Transverse colon (tissue), 4 donors: ENCODE results near the gene GPR143. TPM values are rescaled to one million over a fixed set of nuclear protein-coding genes. Genes with fewer than 3 reads are reported as not detected.

Experiments
- DNase-seq: peaks from one replicate; pipeline ENCODE4 v3.0.0-alpha.2; 2019
- H3K27ac ChIP-seq, 4 donors: fragments of 200-600 bp; sonication (generic); 2 replicates each; pipeline ENCODE4 v1.5.1; 2016 to 2018; ENCODE audit warnings: inconsistent platforms in 4 of 4
- H3K27me3 ChIP-seq: fragments of 200-600 bp; sonication (generic); 2 replicates; pipeline ENCODE4 v1.5.1; 2017; ENCODE audit warnings: inconsistent platforms
- H3K36me3 ChIP-seq, 4 donors: fragments of 200-600 bp; sonication (generic); 2 replicates each; pipeline ENCODE4 v1.5.1; 2017 to 2019; ENCODE audit warnings: inconsistent platforms in 4 of 4
- H3K4me1 ChIP-seq, 4 donors: fragments of 200-600 bp; sonication (generic); 2 replicates each; pipeline ENCODE4 v1.5.1; 2017 to 2020; ENCODE audit warnings: inconsistent platforms in 4 of 4
- H3K4me3 ChIP-seq, 4 donors: fragments of 200-600 bp; sonication (generic); 1 replicate in 1 of 4; 2 replicates in 3 of 4; pipeline versions ENCODE4 v1.5.1 to v1.6.1; 2017 to 2019; ENCODE audit warnings: inconsistent platforms in 4 of 4
- H3K9me3 ChIP-seq, 2 donors: fragments of 200-600 bp; sonication (generic); 2 replicates each; pipeline ENCODE4 v1.5.1; 2017 to 2019; ENCODE audit warnings: inconsistent platforms in 2 of 2
- EP300 ChIP-seq: sonication (generic); formaldehyde crosslinking; IDR thresholded peaks from one replicate; pipeline ENCODE4 v1.6.1; 2017; ENCODE audit warnings: antibody characterized with exemption, low read depth
- POLR2A ChIP-seq: fragments of 450-650 bp; IDR thresholded peaks from one replicate; pipeline ENCODE4 v1.6.1; 2016; ENCODE audit warnings: antibody characterized with exemption, mild to moderate bottlenecking, moderate library complexity
- POLR2AphosphoS5 ChIP-seq, 3 donors: sonication (generic); formaldehyde crosslinking; IDR thresholded peaks; one replicate each; pipeline ENCODE4 v1.6.1; 2016; ENCODE audit warnings: antibody characterized with exemption in 3 of 3
- WGBS, 2 donors: methylation state at CpG; one replicate each; pipeline ENCODE4 v1.1.5; 2018; ENCODE audit warnings: low coverage in 1 of 2; 5-methylcytosine and 5-hydroxymethylcytosine counted together
- in situ Hi-C, 4 donors: fragments of 200-750 bp; cut with MboI; loops; one replicate each; pipeline versions ENCODE4 v1.15.0 to v1.15.1; 2017; ENCODE audit warnings: low sequenced_read_pairs in 3 of 4, low pct_ligation_motif_present in 1 of 4, low pct_unique_long_range_greater_than_20kb in 1 of 4
- intact Hi-C: fragments of 100-400 bp; cut with DNase I; formaldehyde crosslinking; loops from one replicate; pipeline ENCODE4 v1.15.1; 2023; ENCODE audit warnings: low total_unique reads
- total RNA-seq, 4 donors: library from RNA; depleted of rRNA; stranded (reverse); fragments of >200 nt; gene quantifications; one replicate each; pipeline ENCODE4 v1.1.0, GENCODE V29; 2016
- TF ChIP-seq, protein P1 (sequence below), 5 experiments: fragments of 200-600 bp in 3 of 5; fragments of 450-650 bp in 2 of 5; sonication (generic) in 3 of 5; IDR thresholded peaks; 1 replicate in 2 of 5; 2 replicates in 3 of 5; pipeline ENCODE4 v1.5.1; 2016 to 2017; ENCODE audit warnings: antibody characterized with exemption in 5 of 5, inconsistent platforms in 3 of 5, mild to moderate bottlenecking in 2 of 5, moderate library complexity in 1 of 5

The GPR143 gene
- total RNA-seq, 4 donors from 2014 or later, result 1.1 to 1.6 TPM; not detected in 2

GRCh38 chrX:9765072-9765736 lies 443 bp downstream of the GPR143 start:
- TF ChIP-seq, protein P1, sequence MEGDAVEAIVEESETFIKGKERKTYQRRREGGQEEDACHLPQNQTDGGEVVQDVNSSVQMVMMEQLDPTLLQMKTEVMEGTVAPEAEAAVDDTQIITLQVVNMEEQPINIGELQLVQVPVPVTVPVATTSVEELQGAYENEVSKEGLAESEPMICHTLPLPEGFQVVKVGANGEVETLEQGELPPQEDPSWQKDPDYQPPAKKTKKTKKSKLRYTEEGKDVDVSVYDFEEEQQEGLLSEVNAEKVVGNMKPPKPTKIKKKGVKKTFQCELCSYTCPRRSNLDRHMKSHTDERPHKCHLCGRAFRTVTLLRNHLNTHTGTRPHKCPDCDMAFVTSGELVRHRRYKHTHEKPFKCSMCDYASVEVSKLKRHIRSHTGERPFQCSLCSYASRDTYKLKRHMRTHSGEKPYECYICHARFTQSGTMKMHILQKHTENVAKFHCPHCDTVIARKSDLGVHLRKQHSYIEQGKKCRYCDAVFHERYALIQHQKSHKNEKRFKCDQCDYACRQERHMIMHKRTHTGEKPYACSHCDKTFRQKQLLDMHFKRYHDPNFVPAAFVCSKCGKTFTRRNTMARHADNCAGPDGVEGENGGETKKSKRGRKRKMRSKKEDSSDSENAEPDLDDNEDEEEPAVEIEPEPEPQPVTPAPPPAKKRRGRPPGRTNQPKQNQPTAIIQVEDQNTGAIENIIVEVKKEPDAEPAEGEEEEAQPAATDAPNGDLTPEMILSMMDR (IDR thresholded peaks at IDR 0.05), result no peak
- TF ChIP-seq POLR2A (no peak), EP300 (no peak), POLR2AphosphoS5 (IDR thresholded peaks at IDR 0.05) (no peak)
- no peak for DNase-seq
- Histone ChIP-seq H3K9me3 (no peaks in the 10 kb centered on the region), H3K36me3 (no peaks in the 10 kb centered on the region), H3K4me1 (no peaks in the 10 kb centered on the region), H3K27ac (no peak overlapping the region), H3K27me3 (peaks cover 10% of the 10 kb centered on the region), H3K4me3 (no peak overlapping the region)
- intact Hi-C loops, result loop anchor here (5.0 kb wide), 1 partner anchor 1767 kb away; no protein-coding TSS in a partner anchor
- 53% methylated on average over 60 of the region's 67 CpGs; no CpG with 5 or more reads in 1 of the 2 donors for WGBS, 2 donors
- in situ Hi-C loops, result no loop called here

DNA sequence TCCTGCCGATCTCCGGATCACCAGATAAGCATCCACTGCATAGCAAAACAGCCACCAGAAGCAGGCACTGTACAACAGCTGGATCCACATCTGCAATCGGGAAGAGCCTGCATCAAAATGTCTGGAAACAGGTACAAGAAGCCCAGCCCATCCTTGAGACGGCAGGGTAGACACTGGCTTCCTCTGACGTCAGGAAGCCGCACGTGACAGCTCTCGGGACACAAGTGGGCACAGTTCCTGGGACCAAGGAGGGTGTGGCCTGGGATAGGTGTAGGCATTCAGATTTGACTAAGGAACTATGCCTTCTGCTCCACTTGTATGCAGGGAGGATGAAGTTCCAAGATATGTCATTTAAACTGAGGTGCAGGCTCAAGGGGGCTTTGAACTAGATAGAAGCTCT lies 6.3 kb downstream of the GPR143 start:
- DNase-seq, result no peak
- Histone ChIP-seq H3K27ac (no peak overlapping the region), H3K9me3 (no peaks in the 10 kb centered on the region), H3K4me3 (no peak overlapping the region), H3K36me3 (no peaks in the 10 kb centered on the region), H3K4me1 (no peaks in the 10 kb centered on the region), H3K27me3 (no peaks in the 10 kb centered on the region)
- TF ChIP-seq EP300 (no peak), POLR2A (no peak), POLR2AphosphoS5 (IDR thresholded peaks at IDR 0.05) (no peak)
- TF ChIP-seq, protein P1 (IDR thresholded peaks at IDR 0.05), result no peak
- in situ Hi-C loops (no loop called here), intact Hi-C loops (no loop called here)
- WGBS, 2 donors, result 82% methylated on average over 8 of the region's 8 CpGs; no CpG with 5 or more reads in 1 of the 2 donors

DNA sequence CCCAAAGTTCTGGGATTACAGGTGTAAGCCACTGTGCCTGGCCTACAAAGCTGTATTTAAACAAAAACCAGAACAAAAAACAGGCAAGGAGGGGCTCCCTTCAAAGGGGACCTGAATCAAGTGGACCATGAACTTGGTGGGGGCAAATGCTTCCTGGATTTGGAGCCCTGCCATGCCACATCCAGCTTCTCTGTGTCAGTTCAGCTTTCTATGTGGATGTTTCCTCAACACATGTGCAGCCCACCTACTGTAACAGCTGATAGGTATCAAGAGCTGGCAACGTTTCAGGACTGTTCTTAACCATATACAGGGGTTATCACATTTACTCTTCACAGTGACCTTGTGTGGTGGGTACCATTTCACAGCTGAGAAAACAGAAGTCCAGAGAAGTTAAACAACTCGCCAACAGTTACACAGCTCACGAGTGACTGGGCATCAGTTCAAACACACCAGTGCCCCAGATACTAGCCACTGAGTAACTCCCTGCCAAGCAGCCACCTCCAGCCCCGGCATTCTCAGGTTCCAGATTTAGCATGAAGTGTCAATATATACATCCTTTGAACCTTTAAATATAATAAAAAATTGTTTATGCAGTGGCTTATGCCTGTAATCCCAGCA lies 7.5 kb downstream of the GPR143 start:
- Histone ChIP-seq H3K36me3 (no peaks in the 10 kb centered on the region), H3K27me3 (no peaks in the 10 kb centered on the region), H3K4me3 (no peak overlapping the region), H3K4me1 (no peaks in the 10 kb centered on the region), H3K9me3 (no peaks in the 10 kb centered on the region), H3K27ac (no peak overlapping the region)
- WGBS, 2 donors, result 47% methylated on average over 4 of the region's 4 CpGs; no CpG with 5 or more reads in 1 of the 2 donors
- TF ChIP-seq POLR2A (no peak), POLR2AphosphoS5 (IDR thresholded peaks at IDR 0.05) (no peak)
- DNase-seq, result no peak
- in situ Hi-C loops, result no loop called here
- intact Hi-C loops, result no loop called here

- intact Hi-C loops (no loop called here), in situ Hi-C loops (no loop called here)
- DNase-seq, result no peak
- no peak for TF ChIP-seq EP300
- TF ChIP-seq POLR2A, result no peak
- WGBS, 2 donors, result 85 to 92% methylated on average over 4 to 7 of the region's 7 CpGs
- Histone ChIP-seq H3K4me3 (no peak overlapping the region), H3K4me1 (no peaks in the 10 kb centered on the region), H3K9me3 (no peaks in the 10 kb centered on the region), H3K36me3 (no peaks in the 10 kb centered on the region), H3K27me3 (no peaks in the 10 kb centered on the region), H3K27ac (no peak overlapping the region)
Observed at GRCh38 chrX:9757366-9757765, 8.3 kb downstream of the GPR143 start.

GRCh38 chrX:9749146-9749692 lies 16.4 kb downstream of the GPR143 start:
- no peak overlapping the region for H3K27ac ChIP-seq

More at GRCh38 chrX:9749146-9749692, 16.4 kb downstream of the GPR143 start:
- intact Hi-C loops (no loop called here), in situ Hi-C loops (no loop called here)
- DNase-seq, result no peak
- H3K9me3 ChIP-seq, result no peaks in the 10 kb centered on the region
- H3K27me3 ChIP-seq, result no peaks in the 10 kb centered on the region
- 60% methylated on average over 11 of the region's 11 CpGs; no CpG with 5 or more reads in 1 of the 2 donors for WGBS, 2 donors
- TF ChIP-seq, protein P1 (IDR thresholded peaks at IDR 0.05), result no peak
- TF ChIP-seq POLR2AphosphoS5 (IDR thresholded peaks at IDR 0.05) (no peak), EP300 (no peak), POLR2A (no peak)
- H3K4me3 ChIP-seq, result no peak overlapping the region
- no peaks in the 10 kb centered on the region for H3K36me3 ChIP-seq
- no peaks in the 10 kb centered on the region for H3K4me1 ChIP-seq
